ENCODE results near the gene MUC5AC.
"Not testable (repeated sequence)": the region's sequence is repeated elsewhere in the genome, so short reads cannot be mapped to it uniquely, and the experiment has no call there.

MUC5AC gene

DNA sequence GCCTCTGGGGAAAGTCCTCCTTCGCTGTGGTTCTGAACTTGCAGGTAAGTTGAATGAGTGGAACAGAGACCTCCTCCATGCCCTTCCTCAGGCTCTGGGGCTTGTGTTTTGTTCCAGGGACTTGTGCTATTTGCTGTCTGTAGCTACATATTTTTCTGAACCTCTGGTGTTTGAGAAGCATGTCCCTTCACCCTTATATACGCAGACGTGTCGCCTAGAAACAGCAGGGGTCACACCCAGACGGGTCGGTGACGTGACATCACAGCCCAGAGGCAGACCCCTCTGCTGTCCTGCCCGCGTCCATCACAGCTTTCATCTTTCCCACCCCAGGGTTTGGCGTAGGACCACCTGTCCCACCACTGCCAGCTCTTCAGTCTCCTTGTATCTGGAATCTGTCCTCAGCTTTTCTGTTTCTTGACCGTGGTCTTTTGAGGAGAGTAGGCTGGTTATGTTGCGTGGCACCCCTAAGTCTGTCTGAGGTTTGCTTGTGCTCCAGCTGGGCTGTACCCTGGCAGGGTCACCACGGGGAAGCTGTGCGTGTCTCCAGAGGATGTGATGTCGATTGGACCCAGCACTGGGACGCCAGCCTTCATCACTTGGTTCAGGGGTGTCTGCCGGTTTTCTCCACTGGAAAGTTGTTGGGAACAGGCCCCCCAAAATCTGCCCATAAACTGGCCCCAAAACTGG lies 51.8 kb downstream of the MUC5AC start:
- DNase-seq = no peak

DNA sequence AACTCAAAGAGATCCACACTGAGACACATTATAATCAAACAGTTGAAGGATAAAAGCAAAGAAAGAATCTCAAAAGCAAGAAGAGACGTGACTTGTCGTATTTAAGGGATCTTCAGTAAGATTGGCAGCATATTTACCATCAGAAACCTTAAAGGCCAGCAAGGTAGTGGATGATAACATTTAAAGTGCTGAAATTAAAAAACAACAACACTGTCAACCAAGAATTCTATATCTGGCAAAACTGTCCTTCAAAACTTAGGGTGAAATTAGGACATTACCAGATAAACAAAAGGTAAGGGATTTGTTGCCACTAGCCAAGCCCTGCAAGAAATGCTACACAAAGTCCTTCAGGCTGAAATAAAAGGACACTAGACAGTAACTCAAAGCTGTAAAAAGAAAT lies 54.1 kb downstream of the MUC5AC start:
- DNase-seq = no peak

DNA sequence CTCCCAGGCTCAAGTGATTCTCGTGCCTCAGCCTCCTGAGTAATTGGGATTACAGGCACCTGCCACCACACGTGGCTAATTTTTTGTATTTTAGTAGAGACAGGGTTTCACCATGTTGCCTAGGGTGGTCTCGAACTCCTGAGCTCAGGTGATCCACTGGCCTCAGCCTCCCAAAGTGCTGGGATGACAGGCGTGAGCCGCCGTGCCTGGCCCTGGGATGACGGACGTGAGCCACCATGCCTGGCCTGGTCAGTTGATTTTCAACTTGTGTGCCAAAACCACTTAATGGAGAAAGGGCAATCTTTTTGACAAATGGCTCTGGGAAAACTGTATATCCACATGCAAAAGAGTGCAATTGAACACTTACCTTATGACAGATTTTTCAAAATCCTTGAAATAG lies 58.1 kb downstream of the MUC5AC start:
- DNase-seq = not testable (repeated sequence)

DNA sequence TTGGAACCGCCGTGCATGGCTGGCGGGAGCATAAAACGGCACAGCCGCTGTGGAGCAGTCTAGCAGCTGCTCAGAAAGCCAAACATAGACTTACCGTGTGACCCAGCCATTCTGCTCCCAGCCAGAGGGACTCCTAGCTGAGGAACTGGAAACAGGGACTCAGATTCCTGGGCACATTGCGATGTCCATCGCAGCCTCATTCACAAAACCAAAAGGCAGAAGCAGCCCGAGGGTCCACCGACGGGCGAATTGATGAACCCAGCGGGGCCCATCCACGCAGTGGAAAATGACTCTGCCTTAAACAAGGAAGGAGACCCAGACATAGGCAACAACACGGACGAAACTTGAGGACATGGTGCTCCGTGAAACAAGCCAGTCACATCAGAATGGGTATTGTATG lies 59.4 kb downstream of the MUC5AC start:
- no peak for DNase-seq

DNA sequence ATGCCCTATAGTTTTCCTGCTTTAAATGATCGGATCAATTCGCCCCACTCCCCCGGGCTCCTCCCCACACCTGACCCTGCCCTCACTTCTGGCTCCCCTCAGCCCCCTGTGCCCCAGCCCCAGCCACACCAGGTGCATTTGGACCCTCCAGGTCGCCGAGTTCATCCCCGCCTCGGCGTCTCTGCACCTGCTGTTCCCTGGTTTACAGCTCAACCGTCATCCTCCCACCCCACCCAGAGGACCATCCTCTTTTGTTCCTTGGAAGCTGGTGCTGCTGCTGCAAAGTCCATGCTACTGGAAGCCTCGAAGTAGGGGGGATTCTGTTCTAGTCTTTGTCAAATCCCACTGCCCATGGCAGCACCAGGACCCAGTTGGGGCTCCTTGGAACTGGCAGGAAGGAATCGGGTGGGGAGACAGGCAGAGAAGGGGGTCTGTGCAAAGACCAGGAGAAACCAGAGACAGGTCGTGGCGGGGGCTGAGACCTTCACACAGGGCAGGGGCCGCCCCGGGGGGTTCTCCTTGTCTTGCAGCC lies 60.6 kb downstream of the MUC5AC start:
- no peak for DNase-seq

DNA sequence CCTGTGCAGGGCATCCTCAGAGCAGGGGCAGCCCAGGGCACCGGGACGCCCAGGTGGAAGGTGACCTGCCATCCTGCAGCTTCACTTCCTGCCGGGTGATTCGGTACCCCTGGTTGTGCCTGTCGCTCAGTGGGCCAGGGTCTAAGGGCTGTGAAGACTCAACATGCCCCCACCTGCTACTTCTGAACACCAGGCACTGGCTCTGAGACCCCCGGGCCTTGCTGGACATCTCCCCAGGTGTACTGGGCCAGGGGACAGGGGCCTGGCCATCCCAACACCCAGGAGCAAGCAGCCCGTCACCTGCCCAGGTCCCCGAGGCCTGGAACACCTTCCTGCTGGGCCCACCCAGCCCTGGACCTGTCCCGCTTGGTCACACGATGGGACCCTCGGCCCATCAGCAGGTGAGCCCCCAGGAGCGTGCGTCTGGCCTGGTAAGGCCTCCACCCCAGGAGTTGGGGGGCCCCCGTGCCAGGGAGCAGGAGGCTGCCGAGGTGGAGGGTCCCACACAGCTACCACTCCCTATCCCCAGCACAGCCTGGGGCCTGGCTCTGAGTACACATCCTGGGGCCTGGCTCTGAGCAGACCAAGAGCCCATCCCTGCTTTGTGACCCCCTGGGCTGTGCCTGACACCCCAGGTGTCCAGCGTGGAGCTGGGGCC lies 61.2 kb downstream of the MUC5AC start:
- DNase-seq = no peak

DNA sequence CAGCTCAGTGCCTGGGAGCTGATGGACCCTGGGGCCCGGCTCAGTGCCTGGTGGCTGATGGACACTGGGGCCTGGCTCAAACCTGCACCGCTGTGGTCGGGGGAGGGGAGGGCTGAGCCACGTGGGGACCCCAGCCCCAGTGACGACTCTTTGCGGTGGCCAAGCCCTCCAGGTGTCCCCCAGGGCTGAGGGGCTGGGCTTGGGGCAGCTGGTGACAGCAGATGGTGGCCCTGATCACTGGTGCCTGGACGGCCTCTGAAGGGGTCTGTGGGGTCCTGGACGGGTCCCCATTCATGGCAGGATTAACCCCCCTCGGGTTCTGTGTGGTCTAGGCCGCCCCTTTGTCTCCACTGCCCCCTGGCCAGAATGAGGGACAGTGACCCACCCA lies 61.7 kb downstream of the MUC5AC start:
- no peak for DNase-seq

DNA sequence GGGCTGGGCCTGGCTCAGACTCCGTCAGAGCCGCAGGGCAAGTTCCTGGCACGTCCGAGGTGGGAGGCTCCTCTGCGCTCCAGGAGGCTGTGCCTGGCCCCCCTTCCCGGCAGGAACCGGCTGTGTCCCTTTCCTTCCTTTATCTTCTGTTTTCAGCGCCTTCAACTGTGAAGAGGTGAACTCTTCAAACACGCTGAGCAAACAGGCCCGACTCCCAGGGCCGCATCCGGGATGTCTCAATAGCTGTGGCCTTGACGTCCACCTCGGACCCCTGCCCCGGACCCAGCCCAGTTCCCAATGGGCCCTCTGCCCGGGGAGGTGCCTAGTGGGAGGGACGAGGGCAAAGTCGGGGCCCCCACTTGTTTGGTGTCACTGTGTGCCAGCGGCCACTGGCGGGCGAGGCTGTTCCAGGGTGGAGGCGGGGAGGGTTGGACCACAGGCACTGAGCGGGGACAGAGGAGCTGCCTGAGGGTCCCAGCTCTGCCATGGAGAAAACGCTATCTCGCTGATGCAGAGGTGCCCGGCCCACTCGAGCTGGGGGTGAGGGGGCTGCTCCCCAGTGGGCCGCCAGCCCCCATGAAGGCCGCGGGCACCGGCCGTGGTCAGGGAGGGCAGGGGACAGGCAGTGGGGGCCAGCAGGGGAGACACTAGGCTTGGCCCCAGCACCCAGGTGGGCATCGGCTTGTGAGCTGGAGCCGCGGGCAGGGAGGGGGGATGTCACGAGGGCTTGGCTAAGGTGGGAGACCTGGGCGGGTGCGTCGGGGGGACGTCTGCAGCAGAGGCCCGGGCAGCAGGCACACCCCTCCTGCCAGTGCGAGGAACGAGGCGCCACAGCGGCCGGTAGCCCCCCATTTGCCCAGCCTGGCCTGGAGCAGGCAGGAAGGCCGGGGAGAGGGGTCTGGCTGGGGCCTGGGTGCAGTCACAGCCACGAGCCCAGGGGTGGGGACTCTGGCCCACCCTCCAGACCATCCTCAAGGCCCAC lies 62.4 kb downstream of the MUC5AC start:
- no peak for DNase-seq

DNA sequence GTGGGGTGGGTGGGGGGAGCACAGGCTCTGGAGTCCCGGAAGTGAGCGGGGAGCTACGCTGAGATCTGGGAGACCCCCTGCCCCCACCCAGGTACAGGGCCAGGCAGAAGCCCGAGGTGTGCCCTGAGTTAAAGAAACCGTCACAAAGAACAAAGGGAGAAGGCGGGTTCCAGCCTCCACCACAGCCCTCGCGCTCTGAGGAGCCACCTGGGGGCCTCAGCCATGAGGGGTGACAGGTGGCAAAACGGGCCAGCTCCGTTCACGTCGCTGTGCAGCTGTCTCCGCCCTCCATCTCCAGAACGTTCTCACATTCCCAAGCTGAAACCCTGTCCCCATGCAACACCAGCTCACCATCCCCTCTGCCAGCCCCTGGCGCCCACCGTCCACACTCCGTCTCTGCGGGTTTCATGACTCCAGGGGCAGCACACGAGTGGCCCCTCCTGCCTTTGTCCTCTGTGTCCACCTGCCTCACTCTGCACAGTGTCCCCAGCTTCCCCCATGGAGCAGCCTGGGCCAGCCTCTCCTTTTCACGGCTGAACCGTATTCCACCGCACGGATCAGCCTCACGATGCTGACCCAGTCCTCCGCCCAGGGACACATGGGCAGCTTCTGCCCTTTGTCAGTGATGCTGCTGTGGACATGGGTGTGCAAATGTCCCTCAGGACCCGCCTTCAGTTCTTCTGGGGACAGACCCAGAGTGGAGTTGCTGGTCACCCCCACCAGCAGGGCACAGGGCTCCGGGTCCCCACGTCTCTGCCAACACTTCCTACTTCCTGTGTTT lies 63.4 kb downstream of the MUC5AC start:
- DNase-seq = no peak

DNA sequence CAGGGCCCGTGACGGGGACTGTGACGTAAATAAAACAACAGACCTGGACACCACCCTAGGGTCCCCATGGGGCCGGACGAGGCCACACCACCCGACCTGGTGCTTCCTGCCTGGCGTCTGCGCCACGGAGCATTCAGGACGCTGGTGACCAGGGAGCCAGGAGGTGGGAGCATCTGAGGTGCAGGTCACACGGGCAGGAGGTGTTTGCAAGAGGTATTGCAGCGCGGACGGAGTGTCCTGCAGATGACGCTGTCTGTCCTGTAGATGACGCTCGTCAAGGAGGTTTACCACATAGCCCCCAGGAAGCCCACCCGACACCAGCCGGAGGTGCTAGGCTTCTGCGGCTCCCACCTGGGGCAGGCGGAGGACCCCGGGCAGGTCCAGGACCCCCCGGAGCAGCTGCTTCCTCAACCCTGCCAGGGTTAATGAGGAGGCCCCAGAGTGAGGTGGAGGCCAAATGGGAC lies 64.1 kb downstream of the MUC5AC start:
- no peak for DNase-seq

DNA sequence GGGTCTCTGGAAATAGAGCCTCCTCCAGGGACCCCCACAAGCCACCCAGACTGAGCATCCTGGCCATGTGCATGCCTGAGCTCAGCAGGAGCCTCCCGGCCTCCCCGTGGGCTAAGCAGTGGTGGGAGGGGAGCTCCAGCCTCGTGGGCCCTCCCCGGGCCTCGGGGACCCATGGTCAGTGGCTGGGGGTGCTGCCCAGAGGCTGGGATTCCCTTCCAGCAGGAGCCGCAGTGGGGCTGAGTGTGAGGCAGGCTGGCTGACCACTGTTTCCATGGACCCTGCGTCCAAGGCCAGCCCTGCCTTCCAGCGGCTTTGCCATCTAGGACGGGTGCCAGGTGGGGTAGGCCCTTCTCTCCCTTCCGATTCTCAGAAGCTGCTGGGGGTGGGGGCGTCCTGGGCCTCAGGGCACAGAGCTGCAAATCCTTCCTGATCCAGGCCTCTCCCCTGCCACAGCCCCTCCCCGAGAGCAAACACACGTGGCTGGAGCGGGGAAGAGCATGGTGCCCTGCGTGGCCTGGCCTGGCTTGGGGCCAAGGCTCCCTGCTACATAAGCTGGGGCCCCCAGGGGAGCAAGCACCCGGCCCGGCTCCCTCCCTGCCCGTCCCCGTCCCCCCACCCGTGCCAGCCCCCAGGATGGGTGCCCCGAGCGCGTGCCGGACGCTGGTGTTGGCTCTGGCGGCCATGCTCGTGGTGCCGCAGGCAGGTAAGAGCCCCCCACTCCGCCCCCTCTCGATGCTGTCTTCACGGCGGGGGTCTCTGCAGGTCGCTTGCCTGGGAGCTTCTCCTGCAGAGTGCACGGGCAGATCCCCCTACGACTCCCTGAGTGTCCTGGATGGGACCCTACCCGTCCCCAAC lies 65.0 kb downstream of the MUC5AC start, which contains the start of gene MUC5B:
Gene MUC5B, plus strand, starts transcription at position 576 of the 855 bp plus-strand sequence. Its CDS starts 58 bp downstream, at position 634.
- DNase-seq = no peak

DNA sequence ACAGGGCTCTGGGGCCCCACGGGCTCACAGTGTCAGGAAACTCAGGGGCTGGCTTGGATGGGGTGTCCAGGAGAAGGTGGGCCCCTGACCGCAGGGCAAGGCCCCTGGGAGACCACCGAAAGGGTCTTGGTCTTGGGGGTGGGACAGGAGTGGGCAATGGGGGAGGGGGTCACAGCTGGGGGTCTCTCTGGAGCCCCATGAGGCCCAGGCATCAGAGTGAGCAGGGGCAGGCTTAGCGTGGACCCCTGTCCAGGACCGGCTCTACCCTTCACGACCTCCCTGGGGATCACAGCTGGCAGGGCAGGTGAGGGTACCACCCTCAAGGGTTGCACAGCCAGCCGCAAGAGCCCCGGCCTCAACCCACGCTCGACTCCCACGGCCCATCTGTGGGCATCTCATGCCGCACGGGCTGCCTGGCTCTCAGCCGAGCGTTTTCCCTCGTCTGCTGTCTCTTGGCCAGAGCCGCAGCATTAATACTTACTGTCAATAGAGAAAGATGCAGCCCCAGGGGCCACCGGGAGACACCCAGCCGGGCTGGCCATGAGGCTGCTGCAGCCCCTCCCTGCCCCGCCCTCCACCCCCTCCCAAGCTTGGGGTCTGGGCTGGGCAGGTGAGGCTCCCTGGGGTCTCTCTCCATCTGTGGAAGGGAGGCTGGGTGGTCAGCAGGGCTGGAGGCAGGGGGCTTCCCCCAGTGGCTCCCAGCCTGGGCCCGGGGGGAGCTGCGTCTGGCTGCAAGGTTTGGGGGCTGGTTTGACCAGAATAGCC lies 65.8 kb downstream of the MUC5AC start:
- no peak for DNase-seq

DNA sequence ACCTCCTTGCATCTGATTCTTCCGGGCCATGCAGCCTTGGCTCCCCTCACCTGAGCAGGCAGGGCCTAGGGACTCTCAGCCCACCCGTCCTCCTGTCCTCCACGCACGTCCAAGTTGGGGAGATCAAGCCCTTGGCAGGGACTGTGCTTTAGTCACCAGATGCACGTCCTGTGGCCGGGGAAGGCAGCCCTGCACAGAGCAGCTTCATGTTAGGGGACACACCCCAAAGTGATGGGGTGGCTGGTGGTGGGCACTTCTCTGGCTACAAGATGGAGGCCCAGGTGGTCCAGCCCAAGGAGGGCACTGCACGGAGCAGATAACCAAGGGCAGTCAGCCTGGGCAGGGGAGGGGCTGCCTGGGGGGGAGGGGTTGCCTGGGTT lies 66.3 kb downstream of the MUC5AC start:
- no peak for DNase-seq

DNA sequence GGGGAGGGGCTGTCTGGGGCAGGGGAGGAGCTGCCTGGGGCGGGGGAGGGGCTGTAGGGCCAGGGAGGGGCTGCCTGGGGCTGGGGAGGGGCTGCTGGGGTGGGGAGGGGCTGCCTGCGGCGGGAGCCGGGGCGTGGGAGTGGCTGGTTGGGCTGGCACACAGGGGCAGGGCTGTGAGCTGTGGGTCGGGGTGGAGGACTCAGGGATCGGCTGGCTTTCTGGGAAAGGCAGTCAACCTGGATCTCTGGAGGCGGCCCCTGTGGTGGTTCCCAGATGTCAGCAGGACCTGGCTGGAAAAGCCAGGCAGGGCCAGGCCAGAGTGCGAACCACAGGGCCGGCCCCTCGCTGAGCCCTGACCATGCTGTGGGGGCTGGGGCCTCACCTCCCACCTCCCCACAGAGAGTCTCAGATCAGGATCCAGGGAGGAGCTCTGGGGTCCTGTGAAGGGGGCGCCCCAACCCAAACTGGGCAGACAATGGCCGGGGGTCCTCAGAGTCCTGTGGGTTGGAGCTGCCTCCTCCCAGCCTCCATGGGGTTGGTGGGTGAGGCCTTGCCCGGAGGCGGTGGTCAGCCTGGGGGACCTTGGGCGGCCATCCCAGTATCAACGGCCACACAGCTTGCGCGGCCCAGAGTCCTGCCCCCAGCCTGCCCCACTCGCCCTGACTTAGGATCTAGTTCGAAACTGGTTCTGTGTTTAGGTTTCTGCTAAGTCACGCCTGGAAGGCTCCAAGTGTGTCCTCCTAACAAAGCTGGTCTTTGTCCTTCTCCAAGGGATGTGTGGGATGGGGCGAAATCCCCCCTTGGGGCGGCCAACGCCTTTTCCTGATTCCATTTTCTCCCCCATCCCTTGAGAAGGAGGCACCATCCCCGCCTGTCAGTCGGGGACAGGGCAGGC lies 67.0 kb downstream of the MUC5AC start:
- no peak for DNase-seq

DNA sequence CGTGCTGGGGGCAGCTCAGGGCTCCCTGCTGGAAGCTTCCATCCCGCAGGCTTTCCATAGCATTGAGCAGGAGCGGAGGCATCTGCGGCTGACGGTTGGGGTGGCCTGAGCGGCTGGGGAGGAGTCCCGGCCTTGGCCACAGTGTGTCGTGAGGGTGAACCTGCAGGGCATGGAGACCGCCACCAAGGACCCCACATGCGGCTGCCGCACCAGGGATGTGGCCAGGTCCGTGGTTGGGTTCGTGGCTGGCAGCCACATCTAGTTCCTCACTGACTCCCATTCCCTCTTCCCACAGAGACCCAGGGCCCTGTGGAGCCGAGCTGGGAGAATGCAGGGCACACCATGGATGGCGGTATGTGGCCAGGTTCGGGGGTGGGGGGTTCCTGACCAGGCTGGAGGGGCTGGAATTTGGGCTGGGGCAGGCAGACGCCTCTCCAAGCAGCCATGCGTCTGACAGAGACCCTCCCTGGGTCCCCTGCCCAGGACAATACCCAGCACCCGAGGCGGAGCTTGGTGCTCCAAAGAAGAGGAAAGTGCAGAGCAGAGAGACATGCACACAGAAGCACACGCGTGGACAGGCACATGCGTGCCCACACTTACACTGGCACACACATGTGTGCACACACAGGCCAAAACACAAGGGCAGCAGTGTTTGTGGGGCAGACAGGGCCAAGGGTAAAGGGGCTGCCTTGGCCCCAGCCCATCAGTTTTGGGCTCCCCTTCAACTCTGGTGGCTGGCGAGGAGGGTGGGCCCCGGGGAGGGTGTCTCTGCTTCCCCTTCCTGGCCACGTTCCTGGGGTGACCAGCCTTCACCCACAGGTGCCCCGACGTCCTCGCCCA lies 67.9 kb downstream of the MUC5AC start:
- DNase-seq = no peak

DNA sequence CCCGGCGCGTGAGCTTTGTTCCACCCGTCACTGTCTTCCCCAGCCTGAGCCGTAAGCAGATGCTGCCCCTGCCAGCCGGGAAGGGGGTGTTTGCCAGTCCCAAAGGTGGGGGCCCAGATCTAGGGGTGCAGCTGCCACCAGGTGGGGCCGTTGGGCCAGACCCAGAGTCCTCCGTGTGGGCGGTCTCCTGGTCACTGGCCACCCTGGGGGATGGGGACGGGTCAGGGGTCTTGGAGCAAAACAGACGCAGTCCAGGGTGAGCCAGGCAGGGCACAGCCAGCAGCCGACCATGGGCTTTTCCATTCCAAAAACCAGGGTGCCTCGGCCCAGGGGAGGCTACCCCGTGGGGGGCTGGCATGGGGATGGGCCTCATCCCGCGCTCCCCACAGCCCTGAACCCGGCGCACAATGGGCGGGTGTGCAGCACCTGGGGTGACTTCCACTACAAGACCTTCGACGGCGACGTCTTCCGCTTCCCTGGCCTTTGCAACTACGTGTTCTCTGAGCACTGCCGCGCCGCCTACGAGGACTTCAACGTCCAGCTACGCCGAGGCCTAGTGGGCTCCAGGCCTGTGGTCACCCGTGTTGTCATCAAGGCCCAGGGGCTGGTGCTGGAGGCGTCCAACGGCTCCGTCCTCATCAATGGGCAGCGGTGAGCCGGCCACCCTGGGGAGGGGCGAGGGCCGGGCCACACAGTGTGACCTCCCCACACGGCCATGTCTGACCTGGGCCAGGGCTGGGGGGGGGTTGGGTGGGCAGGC lies 68.7 kb downstream of the MUC5AC start:
- DNase-seq = no peak

DNA sequence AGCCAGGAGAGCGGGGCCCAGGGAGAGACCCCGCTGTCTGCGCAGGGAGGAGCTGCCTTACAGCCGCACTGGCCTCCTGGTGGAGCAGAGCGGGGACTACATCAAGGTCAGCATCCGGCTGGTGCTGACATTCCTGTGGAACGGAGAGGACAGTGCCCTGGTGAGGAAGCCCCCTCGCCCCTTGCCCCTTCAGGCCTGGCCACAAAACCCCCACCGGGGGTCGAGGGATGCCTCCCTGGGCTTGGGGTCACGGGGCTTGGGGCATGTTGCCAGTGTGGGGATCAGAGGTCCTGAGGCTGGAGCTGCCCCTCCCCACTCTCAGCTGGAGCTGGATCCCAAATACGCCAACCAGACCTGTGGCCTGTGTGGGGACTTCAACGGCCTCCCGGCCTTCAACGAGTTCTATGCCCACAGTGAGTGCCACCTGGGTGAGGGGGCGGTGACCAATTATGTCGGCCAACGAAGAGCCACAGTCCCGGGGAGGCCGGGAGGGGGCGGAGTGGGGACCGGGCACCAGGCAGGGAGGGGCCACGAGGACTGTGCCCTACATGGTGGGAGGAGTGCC lies 69.3 kb downstream of the MUC5AC start:
- DNase-seq = no peak

All from amniotic stem cell (primary cell).